ENCODE data around the gene SNCB.

Gene SNCB

DNA sequence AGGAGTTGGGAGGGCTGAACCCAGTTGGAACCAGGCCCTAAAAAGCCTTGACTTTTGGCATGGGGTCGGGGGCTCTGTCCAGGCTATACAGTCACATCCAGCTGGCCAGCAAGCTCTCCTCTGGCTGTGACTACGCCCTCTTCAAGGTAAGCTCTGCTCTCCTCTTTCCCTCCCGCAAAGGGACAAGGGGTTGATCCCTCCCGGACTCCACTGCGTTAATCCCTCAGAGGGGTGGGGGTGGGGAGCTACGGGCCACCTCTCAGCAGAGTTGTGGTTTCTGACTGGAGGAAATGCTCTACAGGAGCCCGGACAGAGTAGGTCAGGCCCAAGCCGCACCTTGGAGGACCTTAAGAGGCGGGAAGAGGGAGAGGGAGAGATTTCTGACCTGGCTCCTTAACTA lies 14.0 kb upstream of the SNCB start:
- no peak for DNase-seq

GRCh38 chr5:176643491-176644219 lies 13.3 kb upstream of the SNCB start:
- DNase-seq = no peak

- DNase-seq = no peak
Observed at GRCh38 chr5:176642675-176643490, 12.5 kb upstream of the SNCB start.

- no peak for DNase-seq
Observed at GRCh38 chr5:176640616-176641015, 10.3 kb upstream of the SNCB start.

DNA sequence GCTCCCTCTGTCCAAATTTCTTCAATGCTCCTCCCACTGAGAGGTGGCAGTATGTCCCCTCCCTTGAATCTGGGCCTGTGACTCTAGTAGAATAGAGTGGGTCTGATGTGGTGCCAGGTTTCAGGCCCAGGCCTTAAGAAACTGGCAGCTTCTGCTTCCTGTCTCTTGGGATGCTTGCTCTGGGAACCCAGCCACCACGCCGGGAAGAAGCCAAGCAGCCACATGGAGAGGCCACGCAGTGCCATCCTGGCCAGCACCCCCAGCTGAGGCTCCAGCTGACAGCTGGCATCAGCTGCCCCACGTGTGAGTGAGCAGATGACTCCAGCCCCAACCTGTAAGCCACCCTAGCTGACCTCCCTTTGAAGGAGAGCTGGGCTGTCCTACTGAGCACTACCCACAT lies 9.6 kb upstream of the SNCB start:
- DNase-seq = no peak

- no peak for DNase-seq
Observed at GRCh38 chr5:176639208-176639607, 8.9 kb upstream of the SNCB start.

GRCh38 chr5:176638437-176638836 lies 8.1 kb upstream of the SNCB start:
- DNase-seq = no peak

- DNase-seq = no peak
Observed at GRCh38 chr5:176637556-176637955, 7.2 kb upstream of the SNCB start.

GRCh38 chr5:176636426-176636825 lies 6.1 kb upstream of the SNCB start:
- no peak for DNase-seq

DNA sequence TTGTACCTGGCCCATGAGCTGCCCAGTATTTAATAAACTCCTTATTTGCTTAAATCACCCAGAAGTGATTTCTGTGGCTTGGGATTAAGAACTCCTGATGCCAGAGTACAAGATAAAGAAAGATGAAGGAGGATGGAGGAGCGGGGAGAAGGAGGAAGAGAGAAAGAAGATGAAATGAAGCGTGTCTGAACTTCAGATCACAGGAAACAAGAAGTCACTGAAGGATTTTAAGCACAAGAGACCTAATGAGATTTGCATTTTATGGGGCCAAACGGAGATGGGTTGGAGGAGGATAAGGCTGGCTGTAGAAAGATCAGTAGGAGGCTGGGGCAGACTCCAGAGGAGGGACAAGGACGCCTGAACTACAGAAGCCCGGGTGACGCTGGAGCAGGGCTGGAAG lies 3.3 kb upstream of the SNCB start:
- no peak for DNase-seq

DNA sequence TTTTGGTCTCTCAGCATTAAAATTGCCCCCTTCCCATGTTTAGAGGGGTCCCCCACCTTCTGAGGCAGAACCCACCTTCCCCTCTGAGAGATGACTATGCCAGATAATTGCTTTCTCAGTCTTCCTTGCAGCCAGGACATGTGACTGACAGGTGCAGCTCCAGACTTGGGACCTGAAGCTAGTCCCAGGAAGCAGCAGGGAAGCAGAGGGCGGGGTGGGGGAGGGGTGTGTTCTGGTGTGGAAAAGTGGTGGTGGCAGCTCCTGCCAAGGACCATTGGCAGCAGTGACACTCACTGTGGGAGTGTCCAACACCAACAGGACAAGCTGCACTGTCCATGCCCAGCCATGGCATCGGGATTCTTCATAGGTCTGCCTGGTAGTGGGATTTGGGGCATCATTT lies 2.4 kb upstream of the SNCB start:
- no peak for DNase-seq

GRCh38 chr5:176631383-176632200 lies 1.3 kb upstream of the SNCB start:
- no peak for DNase-seq

DNA sequence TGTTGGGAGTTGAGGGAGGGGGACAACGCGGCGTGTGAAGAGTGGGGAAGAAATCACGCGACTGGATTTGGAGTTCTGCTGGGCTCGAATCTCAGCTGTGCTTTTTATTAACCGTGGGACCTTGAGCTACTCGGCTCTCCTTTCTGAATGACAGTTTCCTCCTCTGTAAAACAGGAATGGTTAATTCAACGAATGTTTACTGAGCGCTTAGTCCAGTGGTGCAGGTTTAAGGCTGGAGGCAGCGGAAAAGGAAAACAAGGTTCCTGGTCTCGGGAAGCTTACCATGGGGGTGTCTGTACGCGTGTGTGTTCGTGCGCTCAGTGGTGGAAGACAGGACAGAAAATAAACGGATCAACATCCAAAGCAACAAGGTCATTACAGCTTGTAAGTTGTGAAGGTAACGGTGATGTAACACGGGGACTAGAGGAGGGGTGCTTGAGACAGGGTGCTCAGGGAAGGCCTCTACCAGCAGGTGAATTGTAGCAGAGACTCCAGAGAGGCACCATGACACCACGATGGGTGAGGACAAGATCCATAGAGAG lies 418 bp upstream of the SNCB start:
- DNase-seq = no peak

- DNase-seq = no peak
Observed at GRCh38 chr5:176629317-176629852, 949 bp downstream of the SNCB start.

DNA sequence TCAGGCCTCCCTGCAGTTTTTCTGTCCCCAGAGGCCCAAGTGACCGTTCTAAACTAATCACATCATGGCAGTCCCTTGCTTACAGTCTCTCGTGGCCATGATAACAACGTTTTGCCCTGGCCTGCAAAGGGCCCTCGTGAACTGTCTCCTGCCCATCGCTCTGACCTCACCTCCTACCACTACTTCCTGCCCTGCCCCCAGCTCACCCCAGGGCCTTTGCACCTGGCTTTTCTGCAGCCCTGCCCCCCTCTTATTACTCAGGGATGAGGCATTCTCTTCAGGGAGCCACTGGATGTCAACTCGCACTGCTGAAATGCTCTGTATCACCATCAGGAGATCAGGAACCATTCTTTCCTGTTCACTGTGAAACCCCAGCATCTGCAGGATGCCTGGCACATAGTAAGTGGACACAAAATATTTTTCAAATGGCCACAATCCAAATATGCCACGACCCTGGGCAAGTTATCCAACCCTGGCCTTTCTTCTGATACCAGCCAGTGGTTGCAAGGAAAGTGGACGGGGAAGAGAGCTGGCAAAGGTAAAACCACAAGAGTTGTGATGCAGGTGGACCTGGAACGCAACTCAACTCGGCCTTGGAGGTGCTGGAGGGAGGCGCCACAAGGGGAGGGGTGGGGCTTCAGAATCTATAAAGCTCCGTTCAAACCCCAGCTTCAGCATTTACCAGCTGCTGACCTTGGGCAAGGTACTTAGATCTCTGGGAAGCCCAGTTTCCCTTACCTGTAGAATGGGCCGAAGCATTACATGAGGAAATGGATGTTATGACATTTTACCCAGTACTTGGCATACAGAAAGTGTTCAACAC lies 1.7 kb downstream of the SNCB start:
- DNase-seq = no peak

DNA sequence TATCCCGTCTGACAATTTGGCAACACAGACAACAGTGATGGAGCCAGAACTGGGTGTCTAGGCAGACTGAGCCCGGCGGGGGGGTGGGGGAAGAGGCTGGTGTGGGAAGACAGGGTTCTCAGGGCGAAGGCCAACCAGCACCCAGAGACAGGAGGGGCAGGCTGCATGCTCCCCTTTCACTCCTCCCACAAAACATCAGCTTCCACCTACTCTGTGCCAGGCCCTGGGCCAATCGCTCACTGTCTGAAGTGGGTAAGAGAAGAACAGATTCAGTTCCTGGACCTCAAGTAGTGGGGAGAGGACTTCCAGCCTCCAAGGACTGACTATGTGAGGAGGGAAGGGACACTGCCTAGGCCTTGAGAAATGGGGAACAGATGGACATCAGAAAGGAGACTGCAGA lies 2.8 kb downstream of the SNCB start:
- DNase-seq = no peak

- DNase-seq = no peak
Observed at GRCh38 chr5:176626876-176627236, 3.5 kb downstream of the SNCB start.

- DNase-seq = no peak
Observed at GRCh38 chr5:176625966-176626875, 4.1 kb downstream of the SNCB start.

DNA sequence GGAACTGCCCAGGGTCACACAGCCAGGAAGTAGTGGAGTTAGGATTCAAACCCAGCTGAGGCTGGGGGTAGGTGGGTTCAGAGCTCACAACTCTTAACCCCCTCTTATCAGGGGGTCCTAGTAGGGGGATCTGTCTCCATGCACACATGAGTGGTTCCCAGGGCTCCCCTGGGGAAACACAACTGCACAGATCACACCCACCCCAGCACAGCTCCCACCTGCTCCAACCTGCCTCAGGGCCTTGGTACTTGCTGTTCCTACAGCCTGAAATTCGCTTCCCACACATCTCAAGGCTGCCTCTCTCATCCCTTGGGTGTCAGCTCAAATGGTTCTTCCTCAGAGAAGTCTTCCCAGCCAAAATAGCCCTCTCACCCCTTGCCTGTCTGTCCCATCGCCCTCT lies 4.8 kb downstream of the SNCB start:
- DNase-seq = no peak

DNA sequence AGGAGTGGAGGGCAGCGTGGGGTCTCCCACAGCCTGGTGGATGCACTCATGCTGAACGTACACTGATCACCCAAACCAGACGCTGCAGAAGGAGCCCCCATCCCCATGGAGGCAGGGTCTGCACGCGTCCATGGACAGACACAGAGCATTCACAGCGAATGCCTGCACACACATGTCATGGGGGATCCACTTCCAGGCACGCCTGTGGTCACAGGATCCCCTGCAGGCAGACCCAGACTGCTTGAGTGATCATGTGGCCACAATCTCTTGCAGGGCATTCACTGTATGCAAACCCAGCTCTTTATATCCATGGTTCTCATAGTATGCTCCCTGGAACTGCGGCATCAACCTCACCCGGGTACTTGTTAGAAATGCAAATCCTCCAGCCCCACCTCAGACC lies 5.4 kb downstream of the SNCB start:
- no peak for DNase-seq

GRCh38 chr5:176624142-176624541 lies 6.2 kb downstream of the SNCB start:
- no peak for DNase-seq

Measured in right forelimb (tissue), 1 donor.